Anterior cingulate cortex (tissue), 58 donors: ENCODE measurements around the gene MYB.
"Not testable (repeated sequence)": the region's sequence is repeated elsewhere in the genome, so short reads cannot be mapped to it uniquely, and the experiment has no call there.

Experiments
- DNase-seq, 58 donors: peaks; one replicate each; lab custom pipeline; 2025; lab: John Stamatoyannopoulos, UW

MYB gene

GRCh38 chr6:135180542-135181332, at the start of gene MYB:
Gene MYB, plus strand, starts transcription at chr6:135181308. Its CDS starts 206 bp downstream, at chr6:135181514.
- DNase-seq = peak in 18 of 58 donors; percentile 3 to 42 (median 14)

- DNase-seq = no peak
Measured at GRCh38 chr6:135132776-135133175, 48.3 kb upstream of the MYB start.

GRCh38 chr6:135135835-135136234, 45.3 kb upstream of the MYB start:
- DNase-seq = no peak

GRCh38 chr6:135137826-135138225, 43.3 kb upstream of the MYB start:
- no peak for DNase-seq

GRCh38 chr6:135141182-135141581, 39.9 kb upstream of the MYB start:
- DNase-seq = no peak

- no peak for DNase-seq
Measured at GRCh38 chr6:135141728-135142127, 39.4 kb upstream of the MYB start.

- DNase-seq = not testable (repeated sequence)
Measured at GRCh38 chr6:135142232-135142631, 38.9 kb upstream of the MYB start.

GRCh38 chr6:135144673-135145062, 36.4 kb upstream of the MYB start:
- DNase-seq = no peak

GRCh38 chr6:135145063-135145800, 35.9 kb upstream of the MYB start:
- no peak for DNase-seq

- DNase-seq = no peak
Measured at GRCh38 chr6:135146162-135146934, 34.8 kb upstream of the MYB start.

GRCh38 chr6:135147637-135148592, 33.2 kb upstream of the MYB start:
- no peak for DNase-seq

GRCh38 chr6:135148889-135149288, 32.2 kb upstream of the MYB start:
- DNase-seq = no peak

- no peak for DNase-seq
Measured at GRCh38 chr6:135149376-135149775, 31.7 kb upstream of the MYB start.

GRCh38 chr6:135150481-135150880, 30.6 kb upstream of the MYB start:
- not testable (repeated sequence) for DNase-seq

GRCh38 chr6:135154125-135154524, 27.0 kb upstream of the MYB start:
- not testable (repeated sequence) for DNase-seq

GRCh38 chr6:135158397-135158796, 22.7 kb upstream of the MYB start:
- DNase-seq = no peak

GRCh38 chr6:135159531-135159930, 21.6 kb upstream of the MYB start:
- DNase-seq = no peak

GRCh38 chr6:135161411-135162395, 19.4 kb upstream of the MYB start:
- no peak for DNase-seq
